GM10266 (cell line): ENCODE measurements around the gene IFFO2.

ENCODE experiments used
- DNase-seq: peaks from one replicate; pipeline ENCODE4 v3.0.0; 2012; ENCODE audit errors: extremely low spot score
- CTCF ChIP-seq: IDR thresholded peaks from 2 replicates; pipeline ENCODE4 v1.5.1; 2012; ENCODE audit warnings: mild to moderate bottlenecking, low read depth; ENCODE audit not compliant: control insufficient read depth, insufficient read depth; ENCODE audit errors: missing control alignments

The IFFO2 gene

GRCh38 chr1:18918417-18918816 is 38.1 kb downstream of the IFFO2 start:
- no peak for TF ChIP-seq CTCF
- no peak for DNase-seq

DNA sequence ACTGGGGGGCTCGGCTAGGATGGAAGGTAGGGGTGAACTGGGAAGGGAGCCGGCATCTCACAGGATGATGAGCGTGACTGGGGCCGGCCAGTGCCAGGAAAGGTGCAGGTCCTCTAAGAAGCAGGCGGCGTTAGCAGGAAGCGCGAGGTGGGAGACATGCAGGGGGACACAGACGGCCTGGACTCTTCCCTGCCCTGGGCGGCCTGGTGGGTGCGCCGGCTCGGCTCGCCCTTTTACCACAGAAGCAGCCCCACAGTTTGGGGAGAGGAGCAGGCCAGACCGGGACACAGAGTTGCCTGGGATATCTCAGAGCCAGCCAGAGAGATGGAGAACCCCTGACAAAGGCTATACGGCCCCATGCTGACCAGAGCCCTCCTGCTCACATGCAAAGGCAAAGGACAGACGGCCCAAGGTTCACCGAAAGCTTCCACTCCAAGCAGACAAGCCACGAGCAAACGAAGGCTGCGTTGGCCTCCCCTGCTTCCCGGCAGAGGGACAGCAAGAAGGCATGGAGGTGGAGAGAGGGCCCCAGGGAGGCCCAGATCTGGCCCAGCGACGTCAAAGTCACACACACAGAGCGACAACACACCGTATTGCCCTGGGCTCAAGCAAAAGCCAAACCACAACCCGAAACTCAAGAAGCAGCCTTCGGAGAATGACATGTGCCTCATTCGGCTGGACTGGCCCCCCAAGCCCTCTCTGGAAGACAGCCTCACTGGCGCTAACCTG is 39.2 kb downstream of the IFFO2 start:
- no peak for TF ChIP-seq CTCF
- no peak for DNase-seq

- TF ChIP-seq CTCF, result no peak
- DNase-seq, result no peak
These were observed 41.1 kb downstream of the IFFO2 start for GRCh38 chr1:18915341-18915740.

- DNase-seq, result peak; percentile 87
- TF ChIP-seq CTCF, result peak; percentile 96
These were observed 43.2 kb downstream of the IFFO2 start for GRCh38 chr1:18913065-18913835.

DNA sequence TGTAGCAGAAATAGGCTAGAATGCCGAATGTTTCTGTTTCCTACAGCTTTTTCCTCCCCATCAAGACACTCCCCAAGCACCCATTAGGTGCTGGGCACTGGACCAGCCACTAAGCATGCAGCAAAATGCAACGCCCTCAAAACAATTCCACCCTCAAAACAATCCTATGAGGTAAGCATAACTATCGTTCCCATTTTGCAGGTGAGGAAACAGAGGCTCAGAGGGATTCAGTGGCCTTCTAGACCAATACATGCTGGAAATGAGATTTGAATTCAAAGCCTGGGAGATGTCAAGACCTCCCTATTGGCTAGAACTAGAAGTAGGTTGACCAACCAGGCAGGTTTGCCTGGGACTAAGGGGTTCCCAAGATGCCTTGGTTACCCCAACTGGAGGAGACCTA is 43.9 kb downstream of the IFFO2 start:
- no peak for DNase-seq
- no peak for TF ChIP-seq CTCF

GRCh38 chr1:18908911-18909771 is 47.3 kb downstream of the IFFO2 start:
- no peak for DNase-seq
- no peak for TF ChIP-seq CTCF
